IMR-90 (cell line): ENCODE measurements around the gene SKA3. TPM values are rescaled to one million over a fixed set of nuclear protein-coding genes. Genes with fewer than 3 reads are reported as not detected.

Experiments used
- ATAC-seq: fragments of 200-7000 bp; cut with Tn5 transposase; 2 replicates; pipeline ENCODE4 v1.9.1; 2020; ENCODE audit warnings: low read depth, mild to moderate bottlenecking, moderate library complexity
- BruUV-seq: library from RNA; stranded (reverse); fragments of 400-500 nt; replicated peaks from 2 replicates; lab custom pipeline; 2021; lab: Mats Ljungman, UMichigan
- CTCF ChIA-PET: fragments of 300-600 bp; formaldehyde crosslinking; extraction: SDS; loops from one replicate; lab custom pipeline; 2021; ENCODE audit warnings: antibody characterized with exemption; lab: Yijun Ruan, JAX
- POLR2A ChIA-PET: fragments of 300-600 bp; sonication (Branson Sonifier 250); formaldehyde crosslinking; loops from one replicate; lab custom pipeline; 2022; ENCODE audit warnings: antibody characterized with exemption; ENCODE audit not compliant: unreplicated experiment; lab: Charles Lee
- DNase-seq: peaks from one replicate; pipeline ENCODE4 v3.0.0; 2013
- H2AFZ ChIP-seq: replicated peaks from 2 replicates; pipeline ENCODE3; 2013; ENCODE audit warnings: low read length, mild to moderate bottlenecking; ENCODE audit not compliant: poor library complexity
- H2AK5ac ChIP-seq: 2 replicates; pipeline ENCODE4 v1.6.1; 2013; ENCODE audit warnings: low read depth, low read length, inconsistent platforms
- H2AK9ac ChIP-seq: replicated peaks from 2 replicates; pipeline ENCODE3; 2013; ENCODE audit warnings: mild to moderate bottlenecking, low read depth, low read length, moderate library complexity; ENCODE audit not compliant: poor library complexity
- H2BK120ac ChIP-seq: 2 replicates; pipeline ENCODE4 v1.6.1; 2013; ENCODE audit warnings: low read depth, low read length, inconsistent platforms
- H2BK15ac ChIP-seq: 3 replicates; pipeline ENCODE4 v1.6.1; 2013; ENCODE audit warnings: low read depth, low read length, inconsistent platforms
- H2BK20ac ChIP-seq: 2 replicates; pipeline ENCODE4 v1.6.1; 2013; ENCODE audit warnings: low read depth, mild to moderate bottlenecking, inconsistent platforms, low read length, moderate library complexity
- H2BK5ac ChIP-seq: 2 replicates; pipeline ENCODE4 v1.6.1; 2013; ENCODE audit warnings: mild to moderate bottlenecking, low read depth, low read length, inconsistent platforms; ENCODE audit not compliant: poor library complexity, severe bottlenecking
- H3K14ac ChIP-seq: replicated peaks from 2 replicates; pipeline ENCODE4 v1.6.1; 2013; ENCODE audit warnings: low read depth, low read length, inconsistent platforms
- H3K18ac ChIP-seq: 2 replicates; pipeline ENCODE4 v1.6.1; 2013; ENCODE audit warnings: low read depth, low read length, control low read depth
- H3K23ac ChIP-seq: 2 replicates; pipeline ENCODE4 v1.6.1; 2013; ENCODE audit warnings: low read depth, low read length, inconsistent platforms
- H3K27ac ChIP-seq: 2 replicates; pipeline ENCODE4 v1.5.1; 2013; ENCODE audit warnings: mild to moderate bottlenecking, control low read depth, low read length; ENCODE audit not compliant: insufficient read depth
- H3K27me3 ChIP-seq: 2 replicates; pipeline ENCODE4 v1.6.1; 2013; ENCODE audit warnings: low read length; ENCODE audit not compliant: control insufficient read depth, insufficient read depth
- H3K36me3 ChIP-seq: 2 replicates; pipeline ENCODE4 v1.6.1; 2013; ENCODE audit warnings: low read length, mixed read lengths; ENCODE audit not compliant: control insufficient read depth, insufficient read depth
- H3K4ac ChIP-seq: 2 replicates; pipeline ENCODE4 v1.6.1; 2013; ENCODE audit warnings: low read depth, low read length, inconsistent platforms
- H3K4me1 ChIP-seq: 2 replicates; pipeline ENCODE4 v1.6.1; 2013; ENCODE audit warnings: low read length, mixed read lengths; ENCODE audit not compliant: control insufficient read depth, insufficient read depth
- H3K4me2 ChIP-seq: 2 replicates; pipeline ENCODE4 v1.6.1; 2013; ENCODE audit warnings: low read depth, mild to moderate bottlenecking, control low read depth, low read length, moderate library complexity
- H3K4me3 ChIP-seq: 2 replicates; pipeline ENCODE4 v1.5.1; 2013; ENCODE audit warnings: low read depth, mild to moderate bottlenecking, control low read depth, low read length, moderate library complexity; ENCODE audit not compliant: insufficient read depth
- H3K56ac ChIP-seq: 2 replicates; pipeline ENCODE4 v1.6.1; 2013; ENCODE audit warnings: low read length, inconsistent platforms; ENCODE audit not compliant: insufficient read depth; ENCODE audit errors: extremely low read depth
- H3K79me1 ChIP-seq, 2 experiments: 2 replicates each; pipeline ENCODE4 v1.6.1; 2013; ENCODE audit warnings: low read length in 2 of 2, inconsistent platforms in 1 of 2, low read depth in 1 of 2
- H3K9ac ChIP-seq: 2 replicates; pipeline ENCODE4 v1.6.1; 2013; ENCODE audit warnings: low read depth, low read length, control low read depth
- H3K9me1 ChIP-seq: 2 replicates; pipeline ENCODE4 v1.6.1; 2013; ENCODE audit warnings: low read length, inconsistent platforms; ENCODE audit not compliant: insufficient read depth
- H3K9me3 ChIP-seq: 2 replicates; pipeline ENCODE4 v1.6.1; 2013; ENCODE audit warnings: low read length; ENCODE audit not compliant: control insufficient read depth, insufficient read depth
- H4K20me1 ChIP-seq: 2 replicates; pipeline ENCODE4 v1.6.1; 2013; ENCODE audit warnings: low read length, inconsistent platforms; ENCODE audit not compliant: insufficient read depth
- H4K5ac ChIP-seq: 2 replicates; pipeline ENCODE4 v1.6.1; 2013; ENCODE audit warnings: mild to moderate bottlenecking, low read depth, low read length, control low read depth
- H4K8ac ChIP-seq, 2 experiments: 2 replicates each; pipeline ENCODE4 v1.6.1; 2013; ENCODE audit warnings: low read depth in 2 of 2, low read length in 2 of 2, control low read depth in 1 of 2, inconsistent platforms in 1 of 2
- H4K91ac ChIP-seq: 2 replicates; pipeline ENCODE4 v1.6.1; 2013; ENCODE audit warnings: low read depth, low read length, inconsistent platforms; ENCODE audit not compliant: insufficient read depth
- BHLHE40 ChIP-seq: fragments of 150-350 bp; IDR thresholded peaks from 2 replicates; pipeline ENCODE4 v1.6.1; 2016; ENCODE audit warnings: mild to moderate bottlenecking, low read depth, low read length
- CEBPB ChIP-seq: IDR thresholded peaks from 2 replicates; pipeline ENCODE4 v1.6.1; 2012; ENCODE audit warnings: low read depth, low read length, improper control_type of control experiment
- ELK1 ChIP-seq: fragments of 150-350 bp; IDR thresholded peaks from 2 replicates; pipeline ENCODE4 v1.6.1; 2016; ENCODE audit warnings: low read depth, mild to moderate bottlenecking, low read length, moderate library complexity, borderline replicate concordance
- MXI1 ChIP-seq: IDR thresholded peaks from 2 replicates; pipeline ENCODE4 v1.6.1; 2012; ENCODE audit warnings: low read depth, mild to moderate bottlenecking, low read length, moderate library complexity, borderline replicate concordance
- NFE2L2 ChIP-seq: fragments of 150-350 bp; IDR thresholded peaks from 2 replicates; pipeline ENCODE4 v1.6.1; 2016; ENCODE audit warnings: low read depth, mild to moderate bottlenecking, low read length
- RAD21 ChIP-seq: IDR thresholded peaks from 2 replicates; pipeline ENCODE4 v1.6.1; 2012; ENCODE audit warnings: low read length, improper control_type of control experiment
- RCOR1 ChIP-seq: IDR thresholded peaks from 2 replicates; pipeline ENCODE4 v1.6.1; 2012; ENCODE audit warnings: mild to moderate bottlenecking, low read length, improper control_type of control experiment; ENCODE audit not compliant: insufficient replicate concordance
- SMC3 ChIP-seq: fragments of 150-350 bp; IDR thresholded peaks from 2 replicates; pipeline ENCODE4 v1.6.1; 2016; ENCODE audit warnings: low read depth, mild to moderate bottlenecking, antibody characterized with exemption, low read length, moderate library complexity
- WGBS, 2 experiments: methylation state at CpG; one replicate each; pipeline versions ENCODE4 v1.1.5 to v1.1.7; 2013; ENCODE audit warnings: missing lambda C conversion rate in 2 of 2; ENCODE audit not compliant: insufficient read length in 1 of 2; ENCODE audit errors: extremely low coverage in 2 of 2; 5-methylcytosine and 5-hydroxymethylcytosine counted together
- dilution Hi-C: fragments of 300-500 bp; cut with HindIII; formaldehyde crosslinking; loops from one replicate; pipeline ENCODE4 v1.14.3; 2018; ENCODE audit warnings: low sequenced_read_pairs; ENCODE audit not compliant: unreplicated experiment
- in situ Hi-C: fragments of 300-500 bp; cut with MboI; formaldehyde crosslinking; loops from 3 replicates; pipeline ENCODE4 v1.14.3; 2019; ENCODE audit warnings: low sequenced_read_pairs, inconsistent platforms, mixed read lengths
- intact Hi-C: fragments of 100-400 bp; cut with micrococcal nuclease; formaldehyde crosslinking; loops from 2 replicates; pipeline ENCODE4 v1.10.0; 2022
- polyA plus RNA-seq, 3 experiments: library from polyadenylated mRNA; depleted of rRNA; stranded (reverse); fragments of >200 nt; gene quantifications; 2 replicates each; pipeline ENCODE4 v1.2.3, GENCODE V29; 2012; ENCODE audit warnings: low replicate concordance in 1 of 3
- total RNA-seq: library from RNA; depleted of rRNA; stranded (reverse); fragments of >200 nt; gene quantifications from 2 replicates; pipeline ENCODE4 v1.2.3, GENCODE V29; 2012

Gene SKA3
- total and polyA plus RNA-seq, 2 of the 4 experiments (the other 2 are of a cell fraction), result 11.7 to 15.6 TPM

- Histone ChIP-seq H2AK5ac (no peak overlapping the region), H3K4me1 (peaks cover 1% of the 10 kb centered on the region; the same call in 1 of the 2 replicates), H3K27ac (no peak overlapping the region), H3K9me1 (no peaks in the 10 kb centered on the region), H3K4ac (no peak overlapping the region), H2BK120ac (no peak overlapping the region), H2BK15ac (no peak overlapping the region), H2AK9ac (peak overlapping the region; percentile 31), H2BK20ac (no peak overlapping the region), H4K8ac (no peak overlapping the region), H3K27me3 (no peaks in the 10 kb centered on the region), H4K20me1 (no peaks in the 10 kb centered on the region), H3K9me3 (no peaks in the 10 kb centered on the region), H2AFZ (no peak overlapping the region), H3K4me2 (no peak overlapping the region), H3K4me3 (no peak overlapping the region), H3K23ac (no peak overlapping the region), H2BK5ac (no peak overlapping the region), H4K91ac (no peak overlapping the region; the same call in 1 of the 2 replicates), H3K56ac (no peak overlapping the region), H3K14ac (no peak overlapping the region; the same call in 1 of the 2 replicates), H3K79me1 (no peaks in the 10 kb centered on the region), H3K36me3 (no peaks in the 10 kb centered on the region), H4K5ac (no peak overlapping the region), H3K9ac (no peak overlapping the region), H3K18ac (0 out of 2 replicates have a peak overlapping the region, but pooled peaks have one; percentile 33)
- DNase-seq (no peak), ATAC-seq (no peak)
- CTCF ChIA-PET, result no interaction called here
- dilution Hi-C loops (no loop called here), in situ Hi-C loops (no loop called here), intact Hi-C loops (loop anchor here (5.0 kb wide), 1 partner anchor 88 kb away; no protein-coding TSS in a partner anchor)
- no CpG with 5 or more reads among the region's 2 CpGs for WGBS, 2 experiments
- POLR2A ChIA-PET, result no interaction called here
- BruUV-seq, result no TSS peak
- TF ChIP-seq BHLHE40, result no peak
- no peak for TF ChIP-seq RCOR1
- no peak for TF ChIP-seq ELK1
- TF ChIP-seq NFE2L2, result peak; percentile 44; the same call in 1 of the 2 replicates
- TF ChIP-seq MXI1, result no peak
- TF ChIP-seq SMC3, result no peak
- no peak for TF ChIP-seq RAD21
- no peak for TF ChIP-seq CEBPB
These were observed 46.2 kb downstream of the SKA3 start for GRCh38 chr13:21130116-21130515.
